ENCODE results near the gene DZIP1. TPM values are rescaled to one million over a fixed set of nuclear protein-coding genes. Genes with fewer than 3 reads are reported as not detected.

Gene DZIP1
- total RNA-seq, 1 experiment from 2014 or later: 33.6 TPM

- H3K56ac ChIP-seq (ENCODE audit: insufficient read length, low read depth, low read length): no peak overlapping the region
- no peak overlapping the region for H2BK15ac ChIP-seq (ENCODE audit: low read depth, low read length)
- H2AK5ac ChIP-seq (ENCODE audit: insufficient read length, low read length): no peak overlapping the region
- H3K4me1 Mint-ChIP-seq: peaks cover 30 to 33% of the 10 kb centered on the region in 2 experiments
- DNase-seq: peak; percentile 66
- no peaks in the 10 kb centered on the region for H3K79me2 ChIP-seq (ENCODE audit: insufficient read depth, low read length)
- peak overlapping the region; percentile 62 for H3K27ac ChIP-seq (ENCODE audit: insufficient read length, low read depth, low read length)
- H4K5ac ChIP-seq (ENCODE audit: insufficient read length, low read depth, low read length): no peak overlapping the region
- no peak overlapping the region for H3K4ac ChIP-seq (ENCODE audit: low read depth, low read length)
- H3K23ac ChIP-seq (ENCODE audit: insufficient read length, low read depth, low read length): no peak overlapping the region
- H3K23me2 ChIP-seq (ENCODE audit: insufficient read length, low read depth, low read length, poor library complexity, severe bottlenecking): peaks cover 14% of the 10 kb centered on the region
- H2BK5ac ChIP-seq (ENCODE audit: insufficient read length, low read length): peak overlapping the region; percentile 33
- H3K9me3 ChIP-seq (ENCODE audit: control insufficient read depth, low read depth, low read length): no peaks in the 10 kb centered on the region
- no peaks in the 10 kb centered on the region for H3K79me1 ChIP-seq (ENCODE audit: insufficient read depth, low read depth, low read length, poor library complexity, severe bottlenecking)
- no peaks in the 10 kb centered on the region for H3K4me1 ChIP-seq (ENCODE audit: insufficient read depth, low read length)
- H3T11ph ChIP-seq (ENCODE audit: low read length): no peak overlapping the region
- no peak overlapping the region for H2BK120ac ChIP-seq (ENCODE audit: low read depth, low read length, poor library complexity, severe bottlenecking)
- no peak overlapping the region for H2BK12ac ChIP-seq (ENCODE audit: insufficient read length, low read depth, low read length)
- H4K20me1 ChIP-seq (ENCODE audit: control insufficient read depth, insufficient read depth, insufficient read length): no peaks in the 10 kb centered on the region
- WGBS (ENCODE audit: extremely low coverage, insufficient read length, low lambda C conversion rate): no CpG with 5 or more reads among the region's 32 CpGs
- peaks cover 4 to 13% (median 9%) of the 10 kb centered on the region in 3 experiments; a peak in 5 of 7 replicates for H3K36me3 Mint-ChIP-seq (ENCODE audit: insufficient read depth in 1 of 3, low read depth in 3 of 3)
- H3K9ac ChIP-seq (ENCODE audit: extremely low read depth, insufficient read length, low read length): peak overlapping the region; percentile 87
- H3K4me3 Mint-ChIP-seq: peak overlapping the region; percentile 91 to 95
- no peaks in the 10 kb centered on the region for H3K27me3 Mint-ChIP-seq (ENCODE audit: low read depth)
- H2BK20ac ChIP-seq (ENCODE audit: low read depth, low read length, poor library complexity, severe bottlenecking): no peak overlapping the region
- H3K27me3 ChIP-seq (ENCODE audit: insufficient read depth, low read length): no peaks in the 10 kb centered on the region
- H3K9me3 Mint-ChIP-seq: peaks cover 2 to 3% of the 10 kb centered on the region in 2 experiments; a peak in 3 of 5 replicates
- peak overlapping the region; percentile 73 for H3K18ac ChIP-seq (ENCODE audit: insufficient read length, low read depth, low read length)
- peak overlapping the region; percentile 87 to 99 (median 97) for H3K27ac Mint-ChIP-seq
- TF ChIP-seq, protein P1, sequence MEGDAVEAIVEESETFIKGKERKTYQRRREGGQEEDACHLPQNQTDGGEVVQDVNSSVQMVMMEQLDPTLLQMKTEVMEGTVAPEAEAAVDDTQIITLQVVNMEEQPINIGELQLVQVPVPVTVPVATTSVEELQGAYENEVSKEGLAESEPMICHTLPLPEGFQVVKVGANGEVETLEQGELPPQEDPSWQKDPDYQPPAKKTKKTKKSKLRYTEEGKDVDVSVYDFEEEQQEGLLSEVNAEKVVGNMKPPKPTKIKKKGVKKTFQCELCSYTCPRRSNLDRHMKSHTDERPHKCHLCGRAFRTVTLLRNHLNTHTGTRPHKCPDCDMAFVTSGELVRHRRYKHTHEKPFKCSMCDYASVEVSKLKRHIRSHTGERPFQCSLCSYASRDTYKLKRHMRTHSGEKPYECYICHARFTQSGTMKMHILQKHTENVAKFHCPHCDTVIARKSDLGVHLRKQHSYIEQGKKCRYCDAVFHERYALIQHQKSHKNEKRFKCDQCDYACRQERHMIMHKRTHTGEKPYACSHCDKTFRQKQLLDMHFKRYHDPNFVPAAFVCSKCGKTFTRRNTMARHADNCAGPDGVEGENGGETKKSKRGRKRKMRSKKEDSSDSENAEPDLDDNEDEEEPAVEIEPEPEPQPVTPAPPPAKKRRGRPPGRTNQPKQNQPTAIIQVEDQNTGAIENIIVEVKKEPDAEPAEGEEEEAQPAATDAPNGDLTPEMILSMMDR (conservative IDR thresholded peaks at IDR 0.05): no peak
- no peak overlapping the region for H4K8ac ChIP-seq (replicated peaks; ENCODE audit: insufficient read length, low read depth, low read length)
- peak overlapping the region; percentile 69 for H3K14ac ChIP-seq (ENCODE audit: insufficient read depth, low read length)
- no peak overlapping the region for H4K91ac ChIP-seq (ENCODE audit: insufficient read length, low read depth, low read length)
- H2AFZ ChIP-seq (ENCODE audit: low read length): no peak overlapping the region
- H3K4me2 ChIP-seq (ENCODE audit: insufficient read depth, insufficient read length, low read length): peak overlapping the region; percentile 68
These were observed 31.7 kb upstream of the DZIP1 start for GRCh38 chr13:95676105-95676761.
